ENCODE results near the gene JAZF1.
"Not testable (repeated sequence)": the region's sequence is repeated elsewhere in the genome, so short reads cannot be mapped to it uniquely, and the experiment has no call there.

Gene JAZF1

DNA sequence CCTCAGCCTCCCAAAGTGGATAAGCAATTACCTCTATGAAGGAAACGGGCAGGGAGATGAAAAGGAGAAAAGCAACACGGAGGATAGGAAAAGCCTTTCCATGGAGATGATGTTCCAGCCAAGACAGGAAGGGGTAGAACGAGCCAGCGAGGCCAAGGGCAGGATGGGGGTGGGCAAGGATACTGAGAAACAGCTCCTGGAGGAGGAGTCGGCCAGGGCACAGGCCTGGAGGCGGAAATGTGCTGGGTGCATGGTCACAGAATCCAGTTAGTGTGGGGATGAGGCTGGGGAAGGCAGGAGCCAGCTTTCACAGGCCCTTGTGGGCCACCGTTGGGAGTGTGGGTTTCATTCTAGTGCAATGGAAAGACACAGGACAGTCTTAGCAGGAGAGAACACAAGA is 162.6 kb downstream of the JAZF1 start:
- H3K4me3 ChIP-seq (ENCODE audit: low read depth, low read length): no peak overlapping the region
- TF ChIP-seq, protein P1, sequence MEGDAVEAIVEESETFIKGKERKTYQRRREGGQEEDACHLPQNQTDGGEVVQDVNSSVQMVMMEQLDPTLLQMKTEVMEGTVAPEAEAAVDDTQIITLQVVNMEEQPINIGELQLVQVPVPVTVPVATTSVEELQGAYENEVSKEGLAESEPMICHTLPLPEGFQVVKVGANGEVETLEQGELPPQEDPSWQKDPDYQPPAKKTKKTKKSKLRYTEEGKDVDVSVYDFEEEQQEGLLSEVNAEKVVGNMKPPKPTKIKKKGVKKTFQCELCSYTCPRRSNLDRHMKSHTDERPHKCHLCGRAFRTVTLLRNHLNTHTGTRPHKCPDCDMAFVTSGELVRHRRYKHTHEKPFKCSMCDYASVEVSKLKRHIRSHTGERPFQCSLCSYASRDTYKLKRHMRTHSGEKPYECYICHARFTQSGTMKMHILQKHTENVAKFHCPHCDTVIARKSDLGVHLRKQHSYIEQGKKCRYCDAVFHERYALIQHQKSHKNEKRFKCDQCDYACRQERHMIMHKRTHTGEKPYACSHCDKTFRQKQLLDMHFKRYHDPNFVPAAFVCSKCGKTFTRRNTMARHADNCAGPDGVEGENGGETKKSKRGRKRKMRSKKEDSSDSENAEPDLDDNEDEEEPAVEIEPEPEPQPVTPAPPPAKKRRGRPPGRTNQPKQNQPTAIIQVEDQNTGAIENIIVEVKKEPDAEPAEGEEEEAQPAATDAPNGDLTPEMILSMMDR (IDR thresholded peaks at IDR 0.05; ENCODE audit: borderline replicate concordance, insufficient read depth, low read depth, low read length): no peak

DNA sequence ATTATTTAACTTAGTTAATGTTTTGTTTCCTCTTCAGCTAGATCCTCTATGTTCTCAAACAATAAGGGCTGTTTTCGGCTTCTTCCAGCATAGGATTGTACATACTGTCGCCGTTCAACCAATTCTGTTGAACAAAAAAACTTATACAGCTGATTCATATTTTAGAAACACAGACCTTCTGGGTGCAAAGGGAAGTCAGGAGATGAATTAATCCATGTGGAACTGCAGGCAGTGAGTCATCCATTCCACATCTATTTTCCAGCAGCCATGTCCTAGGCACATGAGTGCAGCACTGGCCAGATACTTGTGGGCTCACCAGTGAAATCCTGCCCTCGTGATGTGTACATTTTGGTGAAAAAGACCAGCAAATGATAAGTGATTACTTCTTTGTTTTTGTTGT is 163.2 kb downstream of the JAZF1 start:
- TF ChIP-seq, protein P1 (IDR thresholded peaks at IDR 0.05; ENCODE audit: borderline replicate concordance, insufficient read depth, low read depth, low read length): no peak
- no peak overlapping the region for H3K4me3 ChIP-seq (ENCODE audit: low read depth, low read length)

DNA sequence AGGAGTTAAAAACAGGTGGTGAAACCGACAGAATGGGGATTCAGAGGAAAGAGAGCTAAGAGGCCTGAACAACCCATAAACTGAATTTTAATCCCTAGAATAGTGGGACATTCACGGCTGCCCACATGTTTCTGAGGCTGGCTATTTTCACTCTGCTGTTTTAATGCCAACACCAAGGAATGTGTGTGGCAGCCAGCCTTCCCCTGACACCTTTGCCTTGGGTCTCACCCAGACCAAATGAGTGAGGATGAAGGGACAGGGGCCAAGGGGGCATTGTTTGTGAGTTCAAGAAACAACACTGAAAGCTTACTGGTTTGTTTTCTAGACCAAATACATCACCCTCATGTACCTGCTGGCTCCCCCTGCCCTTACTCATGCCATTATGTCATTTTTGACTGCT is 164.3 kb downstream of the JAZF1 start:
- TF ChIP-seq, protein P1 (IDR thresholded peaks at IDR 0.05; ENCODE audit: borderline replicate concordance, insufficient read depth, low read depth, low read length): no peak
- H3K4me3 ChIP-seq (ENCODE audit: low read depth, low read length): no peak overlapping the region

DNA sequence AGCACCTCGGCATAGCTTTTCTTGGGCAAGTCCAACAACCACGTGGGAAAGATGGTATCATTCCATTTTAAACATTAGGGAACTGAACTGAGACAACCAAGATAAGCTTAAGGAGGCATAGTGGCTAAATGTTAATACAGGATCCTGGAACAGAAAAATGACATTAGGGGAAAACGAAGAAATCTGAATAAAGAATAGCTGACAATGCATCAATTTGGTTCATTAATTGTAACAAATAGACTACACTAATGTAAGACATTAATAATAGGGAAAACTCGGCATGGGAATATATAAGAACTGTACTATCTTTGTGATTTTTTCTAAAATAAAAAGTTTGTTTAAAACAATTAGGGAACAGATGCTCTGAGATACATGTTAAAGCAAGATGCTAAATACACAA is 165.4 kb downstream of the JAZF1 start:
- TF ChIP-seq, protein P1 (IDR thresholded peaks at IDR 0.05; ENCODE audit: borderline replicate concordance, insufficient read depth, low read depth, low read length): no peak
- H3K4me3 ChIP-seq (ENCODE audit: low read depth, low read length): no peak overlapping the region

DNA sequence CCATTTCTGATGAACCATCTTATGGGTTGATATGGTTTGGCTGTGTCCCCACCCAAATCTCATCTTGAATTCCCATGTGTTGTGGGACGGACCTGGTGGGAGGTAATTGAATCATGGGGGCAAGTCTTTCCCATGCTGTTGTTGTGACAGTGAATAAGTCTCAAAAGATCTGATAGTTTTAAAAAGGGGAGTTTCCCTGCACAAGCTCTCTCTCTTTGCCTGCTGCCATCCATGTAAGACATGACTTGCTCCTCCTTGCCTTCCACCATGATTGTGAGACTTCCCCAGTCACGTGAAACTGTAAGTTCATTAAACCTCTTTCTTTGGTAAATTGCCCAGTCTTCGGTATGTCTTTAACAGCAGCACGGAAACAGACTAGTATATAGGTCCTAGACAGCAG is 166.3 kb downstream of the JAZF1 start:
- H3K4me3 ChIP-seq (ENCODE audit: low read depth, low read length): not testable (repeated sequence)

DNA sequence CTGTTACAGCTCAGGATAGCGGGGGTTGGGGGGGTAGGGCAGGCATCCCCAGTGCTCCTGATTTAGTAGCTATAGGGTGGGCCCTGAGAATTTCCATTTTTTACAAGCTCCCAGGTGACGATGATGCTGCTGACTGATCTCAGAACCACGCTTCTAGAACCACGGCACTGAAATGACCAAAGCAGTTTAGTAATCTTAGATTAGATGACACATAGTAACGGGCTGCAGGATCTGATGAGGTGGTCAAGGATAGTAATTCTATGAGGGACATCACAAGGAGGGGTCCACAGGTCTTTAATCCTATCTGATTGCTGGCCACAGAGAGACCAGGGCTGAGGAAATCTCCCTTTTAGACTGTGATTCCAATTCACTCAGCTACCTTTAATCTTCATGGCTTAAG is 167.2 kb downstream of the JAZF1 start:
- TF ChIP-seq, protein P1 (IDR thresholded peaks at IDR 0.05; ENCODE audit: borderline replicate concordance, insufficient read depth, low read depth, low read length): no peak

DNA sequence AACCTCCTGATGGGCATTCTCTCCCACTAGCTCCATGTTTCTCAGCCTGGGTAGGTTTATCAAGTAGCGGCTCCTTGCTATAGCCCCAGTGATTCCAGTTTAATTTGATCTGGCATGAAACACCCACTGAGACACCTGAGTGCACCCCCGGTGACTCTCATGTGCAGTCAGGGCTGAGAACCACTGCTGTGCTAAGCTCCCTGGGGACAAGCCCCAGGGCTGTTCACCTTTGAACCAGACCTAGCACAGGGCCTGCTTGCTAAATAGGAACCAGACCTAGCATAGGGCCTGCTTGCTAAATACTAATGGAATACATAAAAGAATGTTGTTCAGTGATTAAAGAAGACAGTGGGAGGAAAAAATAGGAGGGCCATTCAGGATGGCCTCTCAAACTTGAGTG is 167.6 kb downstream of the JAZF1 start:
- H3K4me3 ChIP-seq (ENCODE audit: low read depth, low read length): no peak overlapping the region
- TF ChIP-seq, protein P1 (IDR thresholded peaks at IDR 0.05; ENCODE audit: borderline replicate concordance, insufficient read depth, low read depth, low read length): no peak

More for the DNA sequence above, 167.2 kb downstream of the JAZF1 start:
- H3K4me3 ChIP-seq (ENCODE audit: low read depth, low read length): no peak overlapping the region

DNA sequence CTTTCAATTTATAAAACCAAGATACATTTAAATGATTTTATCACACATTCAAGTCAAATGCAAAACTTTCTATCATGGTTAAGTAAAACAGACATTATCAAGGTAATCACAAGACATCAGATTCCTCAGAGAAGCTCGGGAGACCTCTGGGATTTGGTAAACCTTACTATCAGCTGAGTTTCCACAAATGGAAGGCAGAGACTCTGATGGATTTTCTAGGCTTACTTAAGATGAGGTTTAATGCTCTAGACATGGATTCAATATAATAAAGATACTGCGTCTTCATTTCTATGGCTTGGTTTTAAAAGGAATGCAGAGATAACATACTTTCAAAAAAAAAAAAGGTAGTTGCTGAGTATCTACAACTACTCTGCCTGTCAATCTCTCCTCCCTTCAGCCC is 171.7 kb downstream of the JAZF1 start:
- H3K4me3 ChIP-seq (ENCODE audit: low read depth, low read length): no peak overlapping the region
- TF ChIP-seq, protein P1 (IDR thresholded peaks at IDR 0.05; ENCODE audit: borderline replicate concordance, insufficient read depth, low read depth, low read length): no peak
